Trophoblast cell (in vitro differentiated cells and primary cell): ENCODE measurements around the gene CLNK.
A peak's percentile ranks its signal among the peaks of the same experiment; 100 is the strongest.

ENCODE experiments used
- DNase-seq, 2 donors: peaks; one replicate each; pipeline ENCODE4 v3.0.0-alpha.2; 2016
- H2AFZ ChIP-seq: 2 replicates; pipeline ENCODE4 v1.6.1; 2013; ENCODE audit warnings: low read length, moderate library complexity, mild to moderate bottlenecking; ENCODE audit not compliant: insufficient read depth, poor library complexity
- H2AK5ac ChIP-seq: 2 replicates; pipeline ENCODE4 v1.6.1; 2013; ENCODE audit warnings: mild to moderate bottlenecking, low read length
- H2BK120ac ChIP-seq: 2 replicates; pipeline ENCODE4 v1.6.1; 2013; ENCODE audit warnings: low read length, mild to moderate bottlenecking, moderate library complexity; ENCODE audit not compliant: insufficient read depth, poor library complexity
- H2BK12ac ChIP-seq: 2 replicates; pipeline ENCODE4 v1.6.1; 2013; ENCODE audit warnings: mild to moderate bottlenecking, low read length, moderate library complexity
- H2BK5ac ChIP-seq: 2 replicates; pipeline ENCODE4 v1.6.1; 2013; ENCODE audit warnings: low read length, low read depth, moderate library complexity, mild to moderate bottlenecking; ENCODE audit not compliant: poor library complexity
- H3K14ac ChIP-seq: 2 replicates; pipeline ENCODE4 v1.6.1; 2013; ENCODE audit warnings: mild to moderate bottlenecking, low read length
- H3K18ac ChIP-seq: 2 replicates; pipeline ENCODE4 v1.6.1; 2013; ENCODE audit warnings: mild to moderate bottlenecking, low read length
- H3K23ac ChIP-seq: 2 replicates; pipeline ENCODE4 v1.6.1; 2013; ENCODE audit warnings: low read length
- H3K27ac ChIP-seq: 2 replicates; pipeline ENCODE4 v1.5.1; 2013; ENCODE audit warnings: low read depth, mild to moderate bottlenecking, inconsistent platforms, low read length, moderate library complexity
- H3K27me3 ChIP-seq: 2 replicates; pipeline ENCODE4 v1.6.1; 2013; ENCODE audit warnings: inconsistent platforms, mild to moderate bottlenecking, low read length, moderate library complexity; ENCODE audit not compliant: insufficient read depth
- H3K36me3 ChIP-seq, 2 experiments: 1 replicate in 1 of 2; 2 replicates in 1 of 2; pipeline ENCODE4 v1.6.1; 2013; ENCODE audit warnings: low read length in 2 of 2, mild to moderate bottlenecking in 2 of 2, moderate library complexity in 1 of 2; ENCODE audit not compliant: insufficient read depth in 2 of 2, control insufficient read depth in 1 of 2
- H3K4ac ChIP-seq: 2 replicates; pipeline ENCODE4 v1.6.1; 2013; ENCODE audit warnings: low read depth, mild to moderate bottlenecking, low read length, moderate library complexity
- H3K4me1 ChIP-seq, 2 experiments: 1 replicate in 1 of 2; 2 replicates in 1 of 2; pipeline ENCODE4 v1.6.1; 2013; ENCODE audit warnings: low read length in 2 of 2, mild to moderate bottlenecking in 2 of 2, moderate library complexity in 1 of 2; ENCODE audit not compliant: insufficient read depth in 2 of 2, control insufficient read depth in 1 of 2
- H3K4me2 ChIP-seq: 2 replicates; pipeline ENCODE4 v1.6.1; 2013; ENCODE audit warnings: inconsistent platforms, mild to moderate bottlenecking, low read length, moderate library complexity
- H3K4me3 ChIP-seq: 2 replicates; pipeline ENCODE4 v1.5.1; 2013; ENCODE audit warnings: mild to moderate bottlenecking, low read depth, low read length, inconsistent platforms
- H3K79me1 ChIP-seq: one replicate; pipeline ENCODE4 v1.6.1; 2013; ENCODE audit warnings: low read length
- H3K79me2 ChIP-seq: 2 replicates; pipeline ENCODE4 v1.6.1; 2013; ENCODE audit warnings: low read length, mild to moderate bottlenecking; ENCODE audit not compliant: control insufficient read depth, insufficient read depth, poor library complexity
- H3K9ac ChIP-seq: 2 replicates; pipeline ENCODE4 v1.6.1; 2013; ENCODE audit warnings: mild to moderate bottlenecking, low read length
- H3K9me3 ChIP-seq: 2 replicates; pipeline ENCODE4 v1.6.1; 2013; ENCODE audit warnings: low read depth, mild to moderate bottlenecking, control low read depth, inconsistent platforms, low read length; ENCODE audit not compliant: insufficient read depth
- H4K12ac ChIP-seq: 2 replicates; pipeline ENCODE4 v1.6.1; 2013; ENCODE audit warnings: low read depth, mild to moderate bottlenecking, low read length, moderate library complexity
- H4K8ac ChIP-seq: 2 replicates; pipeline ENCODE4 v1.6.1; 2013; ENCODE audit warnings: low read depth, mild to moderate bottlenecking, low read length, moderate library complexity
- H4K91ac ChIP-seq: one replicate; pipeline ENCODE4 v1.6.1; 2013; ENCODE audit warnings: low read depth, mild to moderate bottlenecking, low read length, moderate library complexity
- WGBS: extraction: QIAGEN DNeasy Blood & Tissue Kit; methylation state at CpG from one replicate; pipeline ENCODE4 v1.1.7; 2013; ENCODE audit warnings: missing lambda C conversion rate; ENCODE audit not compliant: insufficient read length, insufficient coverage; ENCODE audit errors: extremely low coverage; 5-methylcytosine and 5-hydroxymethylcytosine counted together

Gene CLNK

DNA sequence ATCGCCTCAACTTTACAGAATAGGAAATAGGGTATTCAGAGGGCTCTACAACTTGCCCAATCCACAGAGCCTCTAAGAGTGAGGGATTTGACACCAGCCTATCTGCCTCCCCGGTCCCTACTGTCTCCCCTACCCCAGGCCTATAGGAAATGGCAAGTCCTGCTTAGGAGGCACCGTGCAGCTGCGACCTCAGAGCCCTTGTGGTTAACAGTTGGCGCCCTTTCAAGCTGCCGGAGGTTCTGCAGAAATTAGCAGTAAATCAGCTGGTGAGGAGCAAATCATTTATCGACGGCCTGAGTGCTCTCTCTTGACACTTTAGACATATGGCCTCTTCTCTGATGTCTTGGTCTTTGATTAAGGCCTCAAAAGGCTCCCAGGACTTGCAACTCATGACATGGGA, 96.9 kb downstream of the CLNK start:
- no peak overlapping the region for H2BK5ac ChIP-seq
- no peak overlapping the region for H2AK5ac ChIP-seq
- H3K79me2 ChIP-seq, result no peaks in the 10 kb centered on the region
- H3K23ac ChIP-seq, result no peak overlapping the region
- no peak overlapping the region for H3K4me2 ChIP-seq
- no peak overlapping the region for H4K91ac ChIP-seq
- no peak overlapping the region for H3K9ac ChIP-seq
- H3K27ac ChIP-seq, result no peak overlapping the region
- H3K4me1 ChIP-seq, result peaks cover 15 to 23% of the 10 kb centered on the region in 2 experiments
- H2AFZ ChIP-seq, result no peak overlapping the region
- no CpG with 5 or more reads among the region's 8 CpGs for WGBS
- no peaks in the 10 kb centered on the region for H3K9me3 ChIP-seq
- H3K18ac ChIP-seq, result no peak overlapping the region
- H3K4me3 ChIP-seq, result no peak overlapping the region
- no peak overlapping the region for H3K4ac ChIP-seq
- H2BK120ac ChIP-seq, result no peak overlapping the region
- no peak overlapping the region for H4K12ac ChIP-seq
- no peak overlapping the region for H4K8ac ChIP-seq
- H2BK12ac ChIP-seq, result peak overlapping the region; percentile 28
- H3K79me1 ChIP-seq, result peaks cover 7% of the 10 kb centered on the region
- H3K36me3 ChIP-seq, result no peaks in the 10 kb centered on the region
- no peak for DNase-seq
- H3K27me3 ChIP-seq, result no peaks in the 10 kb centered on the region
- H3K14ac ChIP-seq, result no peak overlapping the region

- Histone ChIP-seq H2AK5ac (no peak overlapping the region), H2BK5ac (no peak overlapping the region), H3K4me1 (peaks cover 15 to 23% of the 10 kb centered on the region in 2 experiments), H3K79me2 (no peaks in the 10 kb centered on the region), H3K9me3 (no peaks in the 10 kb centered on the region), H3K36me3 (no peaks in the 10 kb centered on the region), H4K91ac (no peak overlapping the region), H2AFZ (no peak overlapping the region), H3K79me1 (peaks cover 7% of the 10 kb centered on the region), H4K12ac (no peak overlapping the region), H3K4me2 (no peak overlapping the region), H3K18ac (no peak overlapping the region), H3K4ac (no peak overlapping the region), H2BK12ac (peak overlapping the region; percentile 28), H3K23ac (no peak overlapping the region), H3K4me3 (no peak overlapping the region), H3K14ac (no peak overlapping the region), H3K27ac (no peak overlapping the region), H4K8ac (no peak overlapping the region), H3K9ac (no peak overlapping the region), H2BK120ac (no peak overlapping the region), H3K27me3 (no peaks in the 10 kb centered on the region)
- DNase-seq, result peak in 1 of 2 donors; percentile 65
- whole genome bisulfite sequencing, result no CpG with 5 or more reads among the region's 12 CpGs
Observed at GRCh38 chr4:10587296-10587695, 97.3 kb downstream of the CLNK start.

- no peak overlapping the region for H3K9ac ChIP-seq
- no peak overlapping the region for H2AFZ ChIP-seq
- H2BK120ac ChIP-seq, result peak overlapping the region; percentile 64
- no peaks in the 10 kb centered on the region for H3K79me2 ChIP-seq
- no peaks in the 10 kb centered on the region for H3K36me3 ChIP-seq
- H3K9me3 ChIP-seq, result no peaks in the 10 kb centered on the region
- peaks cover 7% of the 10 kb centered on the region for H3K79me1 ChIP-seq
- no peak overlapping the region for H3K14ac ChIP-seq
- no peak overlapping the region for H3K18ac ChIP-seq
- peak overlapping the region; percentile 26 for H3K4me2 ChIP-seq
- WGBS, result no CpG with 5 or more reads among the region's 2 CpGs
- peaks cover 7 to 15% of the 10 kb centered on the region in 2 experiments for H3K4me1 ChIP-seq
- peak overlapping the region; percentile 65 for H3K27ac ChIP-seq
- H2BK12ac ChIP-seq, result peak overlapping the region; percentile 86
- H4K91ac ChIP-seq, result no peak overlapping the region
- H4K8ac ChIP-seq, result no peak overlapping the region
- no peak overlapping the region for H3K4me3 ChIP-seq
- H4K12ac ChIP-seq, result no peak overlapping the region
- no peak overlapping the region for H3K23ac ChIP-seq
- DNase-seq, result peak; percentile 81 to 98
- no peaks in the 10 kb centered on the region for H3K27me3 ChIP-seq
- H2BK5ac ChIP-seq, result peak overlapping the region; percentile 3
- H3K4ac ChIP-seq, result no peak overlapping the region
- H2AK5ac ChIP-seq, result no peak overlapping the region
Observed at GRCh38 chr4:10584042-10584441, 100.5 kb downstream of the CLNK start.

- Histone ChIP-seq H3K27me3 (no peaks in the 10 kb centered on the region), H3K23ac (no peak overlapping the region), H3K4me1 (peaks cover 6 to 13% of the 10 kb centered on the region in 2 experiments), H3K4me2 (no peak overlapping the region), H2AK5ac (no peak overlapping the region), H3K18ac (no peak overlapping the region), H3K36me3 (no peaks in the 10 kb centered on the region), H2BK120ac (peak overlapping the region; percentile 89), H3K4me3 (no peak overlapping the region), H4K12ac (no peak overlapping the region), H2BK12ac (peak overlapping the region; percentile 45), H4K91ac (peak overlapping the region; percentile 27), H2AFZ (no peak overlapping the region), H3K4ac (no peak overlapping the region), H4K8ac (no peak overlapping the region), H3K9ac (no peak overlapping the region), H3K27ac (no peak overlapping the region), H3K79me1 (peaks cover 7% of the 10 kb centered on the region), H3K9me3 (no peaks in the 10 kb centered on the region), H2BK5ac (peak overlapping the region; percentile 51), H3K79me2 (no peaks in the 10 kb centered on the region), H3K14ac (no peak overlapping the region)
- no CpG with 5 or more reads among the region's 8 CpGs for WGBS
- peak; percentile 59 to 80 for DNase-seq
Observed at GRCh38 chr4:10582951-10583350, 101.6 kb downstream of the CLNK start.
